GM12878 (cell line): ENCODE measurements around the gene DSC3. TPM values are rescaled to one million over a fixed set of nuclear protein-coding genes. Genes with fewer than 3 reads are reported as not detected.

ENCODE experiments used
- ATAC-seq: fragments of 200-7000 bp; cut with Tn5 transposase; 3 replicates; pipeline ENCODE4 v1.9.1; 2020; ENCODE audit warnings: mild to moderate bottlenecking, moderate library complexity
- BruUV-seq: library from RNA; stranded (reverse); fragments of 400-500 nt; replicated peaks from 2 replicates; lab custom pipeline; 2021; lab: Mats Ljungman, UMichigan
- CTCF ChIA-PET: fragments of 300-600 bp; sonication (Branson Sonifier 250); formaldehyde crosslinking; extraction: SDS; loops from one replicate; lab custom pipeline; 2021; ENCODE audit warnings: inconsistent platforms; lab: Yijun Ruan, JAX
- POLR2A ChIA-PET: fragments of 350-600 bp; formaldehyde crosslinking; extraction: SDS; loops from one replicate; lab custom pipeline; 2021; ENCODE audit warnings: inconsistent platforms; lab: Charles Lee
- RAD21 ChIA-PET: fragments of 300-600 bp; sonication (Branson Sonifier 250); formaldehyde crosslinking; loops from one replicate; lab custom pipeline; 2023; ENCODE audit warnings: antibody characterized with exemption; ENCODE audit not compliant: unreplicated experiment; lab: Charles Lee
- SMC1A ChIA-PET: fragments of 300-600 bp; sonication (Branson Sonifier 250); formaldehyde crosslinking; loops from one replicate; lab custom pipeline; 2023; ENCODE audit not compliant: unreplicated experiment, uncharacterized antibody; lab: Charles Lee
- DNase-seq: peaks from one replicate; pipeline ENCODE4 v3.0.0-alpha.2; 2011; ENCODE audit warnings: low read depth, low spot score
- FAIRE-seq: peaks from 3 replicates; lab custom pipeline; 2011; peaks lifted over from hg19 to GRCh38; lab: Jason Lieb, UNC
- H2AFZ ChIP-seq: 2 replicates; pipeline ENCODE4 v1.6.0; 2011; ENCODE audit warnings: low read depth, low read length, control low read depth; ENCODE audit not compliant: control insufficient read depth
- H3K27ac ChIP-seq: 2 replicates; pipeline ENCODE4 v1.5.1; 2011; ENCODE audit warnings: control low read depth; ENCODE audit not compliant: control insufficient read depth, insufficient read depth
- H3K27me3 ChIP-seq, 2 experiments: replicated peaks in 1 of 2; 2 replicates each; pipeline versions ENCODE4 v1.6.0 to v1.6.1; 2011; ENCODE audit warnings: low read length in 1 of 2; ENCODE audit not compliant: control insufficient read depth in 2 of 2, insufficient read depth in 2 of 2
- H3K36me3 ChIP-seq, 2 experiments: 2 replicates each; pipeline ENCODE4 v1.5.1; 2011; ENCODE audit warnings: low read length in 1 of 2; ENCODE audit not compliant: control insufficient read depth in 2 of 2, insufficient read depth in 2 of 2
- H3K4me1 ChIP-seq: 2 replicates; pipeline ENCODE4 v1.6.1; 2011; ENCODE audit warnings: mild to moderate bottlenecking, low read length, moderate library complexity, mixed read lengths; ENCODE audit not compliant: control insufficient read depth, insufficient read depth
- H3K4me2 ChIP-seq: 2 replicates; pipeline ENCODE4 v1.6.0; 2011; ENCODE audit warnings: control low read depth; ENCODE audit not compliant: control insufficient read depth, insufficient read depth
- H3K4me3 ChIP-seq: fragments of 200-600 bp; sonication (generic); 2 replicates; pipeline ENCODE4 v1.5.1; 2016
- H3K79me2 ChIP-seq: 2 replicates; pipeline ENCODE4 v1.6.0; 2011; ENCODE audit warnings: low read length; ENCODE audit not compliant: control insufficient read depth, insufficient read depth
- H3K9ac ChIP-seq: 2 replicates; pipeline ENCODE4 v1.8.0; 2011; ENCODE audit warnings: low read length, control low read depth, mixed read lengths; ENCODE audit not compliant: control insufficient read depth, insufficient read depth
- H3K9me3 ChIP-seq: replicated peaks from 3 replicates; pipeline ENCODE4 v1.5.1; 2011; ENCODE audit warnings: mild to moderate bottlenecking, low read length; ENCODE audit not compliant: control insufficient read depth, insufficient read depth
- H4K20me1 ChIP-seq: 2 replicates; pipeline ENCODE4 v1.6.0; 2011; ENCODE audit not compliant: control insufficient read depth, insufficient read depth
- CEBPB ChIP-seq, 2 experiments: fragments of 150-350 bp in 1 of 2; IDR thresholded peaks; 2 replicates each; pipeline ENCODE4 v1.6.1; 2012 to 2014; ENCODE audit warnings: low read depth in 2 of 2, low read length in 2 of 2, borderline replicate concordance in 1 of 2, inconsistent platforms in 1 of 2
- CHD2 ChIP-seq: IDR thresholded peaks from 2 replicates; pipeline ENCODE4 v1.6.1; 2011; ENCODE audit warnings: low read depth, low read length, improper control_type of control experiment, borderline replicate concordance
- CREM ChIP-seq: IDR thresholded peaks from 2 replicates; pipeline ENCODE4 v1.6.1; 2014; ENCODE audit warnings: antibody characterized with exemption, low read depth
- EED ChIP-seq: sonication (generic); IDR thresholded peaks from 2 replicates; pipeline ENCODE4 v1.6.1; 2016; ENCODE audit warnings: antibody characterized with exemption, low read depth
- EGR1 ChIP-seq, 2 experiments: IDR thresholded peaks; 1 replicate in 1 of 2; 2 replicates in 1 of 2; pipeline ENCODE4 v1.6.1; 2011 to 2012; ENCODE audit warnings: low read depth in 2 of 2, low read length in 2 of 2, borderline replicate concordance in 1 of 2, mild to moderate bottlenecking in 1 of 2, moderate library complexity in 1 of 2
- ESRRA ChIP-seq: IDR thresholded peaks from 2 replicates; pipeline ENCODE4 v1.6.1; 2012; ENCODE audit warnings: mild to moderate bottlenecking, low read length, improper control_type of control experiment
- KLF5 ChIP-seq: fragments of 450-650 bp; IDR thresholded peaks from 2 replicates; pipeline ENCODE4 v1.6.1; 2014; ENCODE audit warnings: mild to moderate bottlenecking; ENCODE audit not compliant: partially characterized antibody
- LARP7 ChIP-seq: fragments of 450-650 bp; IDR thresholded peaks from 2 replicates; pipeline ENCODE4 v1.6.1; 2017; ENCODE audit warnings: mild to moderate bottlenecking
- POLR2AphosphoS5 ChIP-seq: IDR thresholded peaks from 2 replicates; pipeline ENCODE4 v1.6.1; 2011; ENCODE audit warnings: mild to moderate bottlenecking, low read length, inconsistent platforms
- STAT1 ChIP-seq: fragments of 450-650 bp; conservative IDR thresholded peaks from 2 replicates; pipeline ENCODE4 v1.6.1; 2014; ENCODE audit warnings: antibody characterized with exemption, mild to moderate bottlenecking
- SUPT20H ChIP-seq: IDR thresholded peaks from 2 replicates; pipeline ENCODE4 v1.6.1; 2011; ENCODE audit warnings: low read depth, mild to moderate bottlenecking, low read length, moderate library complexity, borderline replicate concordance; ENCODE audit not compliant: control insufficient read depth
- TCF12 ChIP-seq: IDR thresholded peaks from 2 replicates; pipeline ENCODE4 v1.6.1; 2011; ENCODE audit warnings: low read depth, mild to moderate bottlenecking, low read length
- ZNF384 ChIP-seq: IDR thresholded peaks from 2 replicates; pipeline ENCODE4 v1.6.1; 2012; ENCODE audit warnings: low read depth, mild to moderate bottlenecking, low read length, improper control_type of control experiment, borderline replicate concordance
- WGBS: methylation state at CpG from one replicate; pipeline ENCODE4 v1.1.6; 2016; ENCODE audit warnings: low lambda C conversion rate; ENCODE audit not compliant: insufficient replicate concordance, insufficient coverage; ENCODE audit errors: missing lambda C conversion rate; 5-methylcytosine and 5-hydroxymethylcytosine counted together
- in situ Hi-C: fragments of 300-500 bp; cut with MboI; formaldehyde crosslinking; loops from 9 replicates; pipeline ENCODE4 v1.14.3; 2018; ENCODE audit warnings: mixed read lengths
- intact Hi-C: fragments of 100-400 bp; cut with micrococcal nuclease; formaldehyde crosslinking; loops from one replicate; pipeline ENCODE4 v1.14.2; 2022; ENCODE audit not compliant: unreplicated experiment
- polyA plus RNA-seq, 11 experiments: library from polyadenylated mRNA; depleted of rRNA in 4 of 11; unstranded in 6 of 11; stranded (reverse) in 5 of 11; fragments of >200 nt; fragmentation: Nextera tagmentation in 4 of 11; fragmentation: Illumina TruSeq in 1 of 11; extraction: Ambion mirVana in 4 of 11; extraction: Trizol in 1 of 11; gene quantifications; 1 replicate in 1 of 11; 2 replicates in 10 of 11; pipeline versions ENCODE4 v1.2.1 to v1.2.3, GENCODE V29; 2011 to 2016; ENCODE audit warnings: inconsistent platforms in 2 of 11, missing spikeins in 2 of 11, low read depth in 1 of 11
- total RNA-seq, 4 experiments: library from RNA; depleted of rRNA in 3 of 4; stranded (reverse); fragments of >200 nt in 3 of 4; fragmentation: Illumina TruSeq in 1 of 4; extraction: Trizol in 1 of 4; gene quantifications; 2 replicates each; pipeline versions ENCODE4 v1.2.1 to v1.2.3, GENCODE V29; 2013 to 2021
- TF ChIP-seq, protein P1 (sequence below): fragments of 150-350 bp; IDR thresholded peaks from 2 replicates; pipeline ENCODE4 v1.6.1; 2016; ENCODE audit warnings: low read depth, low read length
- TF ChIP-seq, protein P2 (sequence below): fragments of 450-650 bp; formaldehyde crosslinking; IDR thresholded peaks from 2 replicates; pipeline ENCODE4 v1.5.0; 2022; ENCODE audit warnings: mild to moderate bottlenecking, missing genetic modification characterization

Gene DSC3
- total and polyA plus RNA-seq, 10 of the 15 experiments (the other 5 are each of a cell fraction or from before 2014, with no cell fraction given): 0.01 to 2.9 (median 1.6) TPM

DNA sequence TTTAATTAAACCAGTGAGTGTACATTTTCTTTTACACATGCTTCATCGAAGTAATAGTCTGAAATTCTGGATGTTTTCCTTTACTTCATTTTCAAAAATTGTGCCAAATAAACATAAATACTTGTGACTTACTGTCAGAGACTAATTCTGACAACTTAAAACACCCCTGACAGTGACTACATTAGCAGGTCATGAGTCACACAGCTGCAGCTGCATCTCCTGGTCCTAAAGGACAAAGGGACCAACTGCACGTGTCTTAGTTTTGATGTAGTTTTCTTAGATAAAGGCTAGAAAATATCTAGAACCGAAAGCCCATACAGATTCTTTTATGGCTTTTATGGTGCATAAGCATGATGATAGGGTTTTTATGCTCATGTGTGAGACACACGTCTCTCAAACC is 29.6 kb upstream of the DSC3 start:
- Histone ChIP-seq H3K79me2 (no peaks in the 10 kb centered on the region), H3K4me3 (no peak overlapping the region), H3K4me2 (no peak overlapping the region), H3K36me3 (no peaks in the 10 kb centered on the region), H3K9me3 (no peaks in the 10 kb centered on the region), H3K27me3 (no peaks in the 10 kb centered on the region; a peak in 1 of 4 replicates), H2AFZ (no peak overlapping the region), H4K20me1 (no peaks in the 10 kb centered on the region), H3K27ac (no peak overlapping the region), H3K9ac (no peak overlapping the region), H3K4me1 (no peaks in the 10 kb centered on the region)
- in situ Hi-C loops: no loop called here
- ChIA-PET RAD21 (no interaction called here), SMC1A (no interaction called here), POLR2A (no interaction called here), CTCF (no interaction called here)
- no peak for DNase-seq
- no TSS peak for BruUV-seq
- 35% methylated on average over 4 of the region's 4 CpGs for WGBS
- FAIRE-seq: no peak
- intact Hi-C loops: no loop called here
- no peak for ATAC-seq
- TF ChIP-seq STAT1: no peak
- no peak for TF ChIP-seq KLF5
- TF ChIP-seq LARP7: no peak
- TF ChIP-seq, protein P1, sequence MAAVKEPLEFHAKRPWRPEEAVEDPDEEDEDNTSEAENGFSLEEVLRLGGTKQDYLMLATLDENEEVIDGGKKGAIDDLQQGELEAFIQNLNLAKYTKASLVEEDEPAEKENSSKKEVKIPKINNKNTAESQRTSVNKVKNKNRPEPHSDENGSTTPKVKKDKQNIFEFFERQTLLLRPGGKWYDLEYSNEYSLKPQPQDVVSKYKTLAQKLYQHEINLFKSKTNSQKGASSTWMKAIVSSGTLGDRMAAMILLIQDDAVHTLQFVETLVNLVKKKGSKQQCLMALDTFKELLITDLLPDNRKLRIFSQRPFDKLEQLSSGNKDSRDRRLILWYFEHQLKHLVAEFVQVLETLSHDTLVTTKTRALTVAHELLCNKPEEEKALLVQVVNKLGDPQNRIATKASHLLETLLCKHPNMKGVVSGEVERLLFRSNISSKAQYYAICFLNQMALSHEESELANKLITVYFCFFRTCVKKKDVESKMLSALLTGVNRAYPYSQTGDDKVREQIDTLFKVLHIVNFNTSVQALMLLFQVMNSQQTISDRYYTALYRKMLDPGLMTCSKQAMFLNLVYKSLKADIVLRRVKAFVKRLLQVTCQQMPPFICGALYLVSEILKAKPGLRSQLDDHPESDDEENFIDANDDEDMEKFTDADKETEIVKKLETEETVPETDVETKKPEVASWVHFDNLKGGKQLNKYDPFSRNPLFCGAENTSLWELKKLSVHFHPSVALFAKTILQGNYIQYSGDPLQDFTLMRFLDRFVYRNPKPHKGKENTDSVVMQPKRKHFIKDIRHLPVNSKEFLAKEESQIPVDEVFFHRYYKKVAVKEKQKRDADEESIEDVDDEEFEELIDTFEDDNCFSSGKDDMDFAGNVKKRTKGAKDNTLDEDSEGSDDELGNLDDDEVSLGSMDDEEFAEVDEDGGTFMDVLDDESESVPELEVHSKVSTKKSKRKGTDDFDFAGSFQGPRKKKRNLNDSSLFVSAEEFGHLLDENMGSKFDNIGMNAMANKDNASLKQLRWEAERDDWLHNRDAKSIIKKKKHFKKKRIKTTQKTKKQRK: no peak
- no peak for TF ChIP-seq POLR2AphosphoS5
- TF ChIP-seq CEBPB (IDR thresholded peaks at IDR 0.05; ENCODE audit: borderline replicate concordance in 1 of 2, low read depth in 2 of 2, low read length in 2 of 2): no peak
- TF ChIP-seq EGR1 (IDR thresholded peaks at IDR 0.05; ENCODE audit: borderline replicate concordance in 1 of 2, low read depth in 2 of 2, low read length in 2 of 2): no peak
- TF ChIP-seq ZNF384: no peak
- no peak for TF ChIP-seq CREM
- TF ChIP-seq ESRRA: no peak
- no peak for TF ChIP-seq SUPT20H
- no peak for TF ChIP-seq CHD2
- TF ChIP-seq TCF12: no peak
- TF ChIP-seq, protein P2, sequence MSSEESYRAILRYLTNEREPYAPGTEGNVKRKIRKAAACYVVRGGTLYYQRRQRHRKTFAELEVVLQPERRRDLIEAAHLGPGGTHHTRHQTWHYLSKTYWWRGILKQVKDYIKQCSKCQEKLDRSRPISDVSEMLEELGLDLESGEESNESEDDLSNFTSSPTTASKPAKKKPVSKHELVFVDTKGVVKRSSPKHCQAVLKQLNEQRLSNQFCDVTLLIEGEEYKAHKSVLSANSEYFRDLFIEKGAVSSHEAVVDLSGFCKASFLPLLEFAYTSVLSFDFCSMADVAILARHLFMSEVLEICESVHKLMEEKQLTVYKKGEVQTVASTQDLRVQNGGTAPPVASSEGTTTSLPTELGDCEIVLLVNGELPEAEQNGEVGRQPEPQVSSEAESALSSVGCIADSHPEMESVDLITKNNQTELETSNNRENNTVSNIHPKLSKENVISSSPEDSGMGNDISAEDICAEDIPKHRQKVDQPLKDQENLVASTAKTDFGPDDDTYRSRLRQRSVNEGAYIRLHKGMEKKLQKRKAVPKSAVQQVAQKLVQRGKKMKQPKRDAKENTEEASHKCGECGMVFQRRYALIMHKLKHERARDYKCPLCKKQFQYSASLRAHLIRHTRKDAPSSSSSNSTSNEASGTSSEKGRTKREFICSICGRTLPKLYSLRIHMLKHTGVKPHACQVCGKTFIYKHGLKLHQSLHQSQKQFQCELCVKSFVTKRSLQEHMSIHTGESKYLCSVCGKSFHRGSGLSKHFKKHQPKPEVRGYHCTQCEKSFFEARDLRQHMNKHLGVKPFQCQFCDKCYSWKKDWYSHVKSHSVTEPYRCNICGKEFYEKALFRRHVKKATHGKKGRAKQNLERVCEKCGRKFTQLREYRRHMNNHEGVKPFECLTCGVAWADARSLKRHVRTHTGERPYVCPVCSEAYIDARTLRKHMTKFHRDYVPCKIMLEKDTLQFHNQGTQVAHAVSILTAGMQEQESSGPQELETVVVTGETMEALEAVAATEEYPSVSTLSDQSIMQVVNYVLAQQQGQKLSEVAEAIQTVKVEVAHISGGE (CRISPR knock-in tag): no peak
- no peak for TF ChIP-seq EED
